A673 (cell line): Measurements from ENCODE around the gene DUSP1. TPM values are rescaled to one million over a fixed set of nuclear protein-coding genes. Genes with fewer than 3 reads are reported as not detected.

Experiments used
- BruUV-seq: library from RNA; stranded (reverse); fragments of 400-500 nt; replicated peaks from 2 replicates; lab custom pipeline; 2021; lab: Mats Ljungman, UMichigan
- CTCF ChIA-PET: fragments of 300-600 bp; sonication (Branson Sonifier 250); formaldehyde crosslinking; loops from one replicate; lab custom pipeline; 2022; ENCODE audit warnings: antibody characterized with exemption; lab: Charles Lee
- POLR2A ChIA-PET: fragments of 300-600 bp; sonication (Branson Sonifier 250); formaldehyde crosslinking; loops from one replicate; lab custom pipeline; 2022; ENCODE audit warnings: antibody characterized with exemption; ENCODE audit not compliant: low non-redundant PET; lab: Charles Lee
- DNase-seq: peaks from one replicate; pipeline ENCODE4 v3.0.0-alpha.2; 2015; ENCODE audit warnings: low spot score
- H3K27ac ChIP-seq: fragments of 200-600 bp; sonication (generic); 2 replicates; pipeline ENCODE4 v1.5.1; 2016; ENCODE audit warnings: mixed run types, low read depth, mild to moderate bottlenecking, mixed read lengths, antibody characterized with exemption, low read length; ENCODE audit not compliant: poor library complexity, severe bottlenecking
- H3K27me3 ChIP-seq: fragments of 200-600 bp; sonication (generic); replicated peaks from 2 replicates; pipeline ENCODE4 v1.6.1; 2017; ENCODE audit warnings: mixed run types, low read depth, mild to moderate bottlenecking, mixed read lengths, antibody characterized with exemption, low read length; ENCODE audit not compliant: insufficient read depth, poor library complexity
- H3K36me3 ChIP-seq: fragments of 200-600 bp; sonication (generic); 2 replicates; pipeline ENCODE4 v1.6.1; 2016; ENCODE audit warnings: mixed run types, mild to moderate bottlenecking, mixed read lengths, antibody characterized with exemption, low read length; ENCODE audit not compliant: insufficient read depth, poor library complexity, severe bottlenecking
- H3K4me1 ChIP-seq: fragments of 200-600 bp; sonication (generic); 2 replicates; pipeline ENCODE4 v1.6.1; 2017; ENCODE audit warnings: mixed run types, mild to moderate bottlenecking, mixed read lengths, antibody characterized with exemption, low read length; ENCODE audit not compliant: insufficient read depth, poor library complexity, severe bottlenecking
- H3K4me3 ChIP-seq: fragments of 200-600 bp; sonication (generic); 2 replicates; pipeline ENCODE4 v1.5.1; 2016; ENCODE audit warnings: low read depth, mixed run types, mild to moderate bottlenecking, mixed read lengths, low read length; ENCODE audit not compliant: poor library complexity, severe bottlenecking
- H3K9me3 ChIP-seq: fragments of 200-600 bp; sonication (generic); 2 replicates; pipeline ENCODE4 v1.6.1; 2016; ENCODE audit warnings: mixed run types, low read depth, mild to moderate bottlenecking, mixed read lengths, antibody characterized with exemption, low read length; ENCODE audit not compliant: poor library complexity, severe bottlenecking
- EZH2 ChIP-seq: fragments of 200-600 bp; sonication (generic); IDR thresholded peaks from 2 replicates; pipeline ENCODE4 v1.6.1; 2017; ENCODE audit warnings: borderline replicate concordance, low read depth, mild to moderate bottlenecking, mixed read lengths, antibody characterized with exemption, low read length; ENCODE audit not compliant: poor library complexity, severe bottlenecking
- intact Hi-C: fragments of 100-400 bp; cut with micrococcal nuclease; formaldehyde crosslinking; loops from one replicate; pipeline ENCODE4 v1.10.0; 2022; ENCODE audit not compliant: unreplicated experiment
- total RNA-seq: library from RNA; stranded (reverse); gene quantifications from 2 replicates; pipeline ENCODE4 v1.2.3, GENCODE V29; 2021
- TF ChIP-seq, protein P1 (sequence below): fragments of 300-800, 200-600 bp; sonication (generic); conservative IDR thresholded peaks from 2 replicates; pipeline ENCODE4 v1.5.1; 2017; ENCODE audit warnings: low read depth, mild to moderate bottlenecking, antibody characterized with exemption, low read length, moderate library complexity, mixed read lengths

Gene DUSP1
- total RNA-seq, 1 experiment from 2014 or later: 13.1 TPM

DNA sequence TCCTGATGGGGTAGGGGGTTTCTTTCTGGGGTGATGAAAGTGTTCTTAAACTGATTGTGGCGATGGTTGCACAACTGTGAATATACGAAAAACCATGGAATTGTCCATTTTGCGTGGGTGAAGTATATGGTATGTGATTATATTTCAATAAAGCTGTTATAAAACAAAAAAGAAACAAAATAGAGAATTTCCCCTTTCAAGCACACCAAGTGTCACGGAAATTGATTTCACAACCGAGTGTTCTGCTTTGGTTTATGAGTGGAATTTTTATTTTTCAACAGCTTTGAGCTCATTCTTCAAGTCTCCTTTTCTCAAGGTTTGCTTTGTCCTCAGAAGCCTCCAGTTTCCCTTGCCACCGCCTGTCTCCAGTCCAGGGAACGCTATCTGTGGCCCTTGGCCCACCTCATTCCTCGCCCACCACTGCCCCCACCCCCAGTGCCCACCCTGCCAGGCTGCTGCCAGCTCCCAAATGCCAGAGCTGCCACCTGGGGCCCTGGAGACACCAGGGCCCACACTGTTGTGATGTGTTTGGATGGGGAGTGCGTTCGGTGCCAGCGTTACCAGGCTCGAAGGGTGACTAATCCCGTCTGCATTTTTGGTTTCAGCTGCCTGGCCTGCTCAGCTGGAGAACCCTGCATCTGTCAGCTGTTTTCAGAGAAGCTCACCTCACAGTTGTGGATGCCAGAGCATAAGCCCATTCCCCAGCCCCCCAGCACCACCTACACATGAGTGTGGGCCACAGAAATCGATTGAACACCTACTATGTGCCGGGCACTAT lies 30.4 kb downstream of the DUSP1 start:
- peak; percentile 64 for DNase-seq
- no peak overlapping the region for H3K4me3 ChIP-seq
- no peaks in the 10 kb centered on the region for H3K36me3 ChIP-seq
- H3K27me3 ChIP-seq: no peaks in the 10 kb centered on the region
- CTCF ChIA-PET: interaction anchor here (1.1 kb wide), 1 partner anchor 32 kb away, joined by 4 read pairs; no protein-coding TSS in a partner anchor
- no peak for TF ChIP-seq EZH2
- BruUV-seq: no TSS peak
- H3K27ac ChIP-seq: peak overlapping the region; percentile 59
- POLR2A ChIA-PET: interaction anchor here (0.6 kb wide), 1 partner anchor 114 kb away, joined by 3 read pairs; no protein-coding TSS in a partner anchor
- peaks cover 10% of the 10 kb centered on the region for H3K4me1 ChIP-seq
- H3K9me3 ChIP-seq: no peaks in the 10 kb centered on the region
- intact Hi-C loops: no loop called here

DNA sequence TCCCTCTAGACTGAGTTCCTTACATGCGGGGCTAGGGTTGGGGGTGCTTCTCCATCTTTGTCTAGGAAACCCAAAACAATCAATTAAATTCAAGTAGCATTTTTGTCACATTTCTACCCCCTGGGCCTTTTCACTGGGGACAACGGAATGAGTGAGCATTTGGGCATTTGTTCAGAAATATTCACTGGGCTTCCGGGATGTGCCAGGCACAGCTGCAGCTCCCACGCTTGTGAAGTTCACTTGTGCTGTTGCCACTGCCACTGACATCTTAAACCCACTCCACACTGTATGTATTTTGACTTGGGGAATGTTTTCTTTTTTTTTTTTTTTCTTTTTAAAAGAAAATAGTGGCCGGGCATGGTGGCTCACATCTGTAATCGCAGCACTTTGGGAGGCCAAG lies 31.6 kb downstream of the DUSP1 start:
- DNase-seq: no peak
- CTCF ChIA-PET: interaction anchor here (0.6 kb wide), 1 partner anchor 278 kb away, joined by 6 read pairs; no protein-coding TSS in a partner anchor

DNA sequence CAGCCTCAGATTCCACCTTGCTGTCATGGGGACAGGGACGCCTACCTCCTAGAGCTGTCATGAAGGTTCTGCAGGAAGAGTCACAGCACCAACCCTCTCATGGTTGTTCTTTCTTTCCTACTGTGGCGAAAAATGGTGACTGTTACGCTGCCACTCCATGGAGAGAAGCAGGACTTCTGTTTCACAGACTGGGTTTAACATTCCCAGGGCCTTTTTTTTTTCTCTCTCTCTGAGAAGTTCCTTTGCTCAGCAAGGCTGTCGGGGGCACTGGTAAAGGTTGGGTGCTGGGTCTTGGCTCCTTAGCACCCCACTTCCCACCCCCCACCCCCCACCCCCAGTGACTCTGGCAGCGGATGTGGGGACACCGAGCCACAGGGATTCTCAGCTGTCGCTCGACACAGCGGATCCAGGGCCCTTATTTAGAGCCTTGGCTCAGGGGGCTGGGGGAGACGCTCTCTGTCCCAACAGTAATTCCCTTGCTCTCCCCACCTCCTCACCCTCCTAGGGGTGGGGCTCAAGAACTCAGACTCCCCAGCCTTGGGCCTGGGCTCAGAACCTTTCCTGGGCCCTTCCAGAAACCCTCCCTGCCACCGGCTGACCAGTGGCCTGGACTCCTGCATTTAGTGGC lies 34.4 kb downstream of the DUSP1 start:
- CTCF ChIA-PET: no interaction called here
- no peaks in the 10 kb centered on the region for H3K36me3 ChIP-seq
- H3K27ac ChIP-seq: no peak overlapping the region
- no TSS peak for BruUV-seq
- H3K4me1 ChIP-seq: peaks cover 10% of the 10 kb centered on the region
- POLR2A ChIA-PET: no interaction called here
- TF ChIP-seq, protein P1, sequence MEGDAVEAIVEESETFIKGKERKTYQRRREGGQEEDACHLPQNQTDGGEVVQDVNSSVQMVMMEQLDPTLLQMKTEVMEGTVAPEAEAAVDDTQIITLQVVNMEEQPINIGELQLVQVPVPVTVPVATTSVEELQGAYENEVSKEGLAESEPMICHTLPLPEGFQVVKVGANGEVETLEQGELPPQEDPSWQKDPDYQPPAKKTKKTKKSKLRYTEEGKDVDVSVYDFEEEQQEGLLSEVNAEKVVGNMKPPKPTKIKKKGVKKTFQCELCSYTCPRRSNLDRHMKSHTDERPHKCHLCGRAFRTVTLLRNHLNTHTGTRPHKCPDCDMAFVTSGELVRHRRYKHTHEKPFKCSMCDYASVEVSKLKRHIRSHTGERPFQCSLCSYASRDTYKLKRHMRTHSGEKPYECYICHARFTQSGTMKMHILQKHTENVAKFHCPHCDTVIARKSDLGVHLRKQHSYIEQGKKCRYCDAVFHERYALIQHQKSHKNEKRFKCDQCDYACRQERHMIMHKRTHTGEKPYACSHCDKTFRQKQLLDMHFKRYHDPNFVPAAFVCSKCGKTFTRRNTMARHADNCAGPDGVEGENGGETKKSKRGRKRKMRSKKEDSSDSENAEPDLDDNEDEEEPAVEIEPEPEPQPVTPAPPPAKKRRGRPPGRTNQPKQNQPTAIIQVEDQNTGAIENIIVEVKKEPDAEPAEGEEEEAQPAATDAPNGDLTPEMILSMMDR: no peak
- no peak for TF ChIP-seq EZH2
- DNase-seq: no peak
- no peaks in the 10 kb centered on the region for H3K27me3 ChIP-seq
- intact Hi-C loops: no loop called here
- no peak overlapping the region for H3K4me3 ChIP-seq
- H3K9me3 ChIP-seq: no peaks in the 10 kb centered on the region

More for the DNA sequence above, 31.6 kb downstream of the DUSP1 start:
- Histone ChIP-seq H3K27me3 (no peaks in the 10 kb centered on the region), H3K4me1 (peaks cover 10% of the 10 kb centered on the region), H3K36me3 (no peaks in the 10 kb centered on the region), H3K9me3 (no peaks in the 10 kb centered on the region), H3K4me3 (no peak overlapping the region), H3K27ac (no peak overlapping the region)
- intact Hi-C loops: no loop called here
- POLR2A ChIA-PET: no interaction called here
- TF ChIP-seq, protein P1: no peak
- no peak for TF ChIP-seq EZH2
- no TSS peak for BruUV-seq
